Activated naive CD4-positive, alpha-beta T cell treated with anti-CD3 and anti-CD28 coated beads, Interleukin-2, amount 50 U/mL, for 16 hours (primary cell): ENCODE results near the gene KATNB1.
A peak's percentile ranks its signal among the peaks of the same experiment; 100 is the strongest.
"Not testable (repeated sequence)": the region's sequence is repeated elsewhere in the genome, so short reads cannot be mapped to it uniquely, and the experiment has no call there.

Experiments
- DNase-seq: peaks from one replicate; pipeline ENCODE4 v3.0.0-alpha.2; 2020

The KATNB1 gene

DNA sequence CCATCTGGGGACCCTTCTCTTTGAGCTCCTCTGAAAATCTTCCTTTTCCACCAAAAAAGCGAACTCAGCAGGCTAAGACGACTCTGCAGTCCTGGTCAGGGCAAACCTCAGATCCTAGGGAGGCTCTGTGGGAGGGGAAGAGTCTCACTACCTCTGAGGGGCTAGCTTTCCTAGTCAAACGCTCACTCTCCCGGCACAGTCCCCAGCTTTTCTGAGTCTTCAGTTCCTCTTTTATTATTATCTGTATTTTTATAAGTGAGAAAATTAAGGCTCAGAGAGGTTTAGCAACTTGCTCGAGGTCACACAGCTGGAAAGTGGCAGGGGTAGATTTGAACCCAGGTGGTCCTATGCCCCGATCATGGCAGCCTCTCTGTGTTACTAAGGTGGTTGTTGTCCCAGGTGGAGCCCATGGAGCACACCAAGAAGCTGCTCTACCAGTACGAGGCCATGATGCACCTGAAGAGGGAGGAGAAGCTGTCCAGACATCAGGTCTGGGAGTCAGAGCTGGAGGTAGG lies 9.1 kb upstream of the KATNB1 start:
- DNase-seq, result no peak

DNA sequence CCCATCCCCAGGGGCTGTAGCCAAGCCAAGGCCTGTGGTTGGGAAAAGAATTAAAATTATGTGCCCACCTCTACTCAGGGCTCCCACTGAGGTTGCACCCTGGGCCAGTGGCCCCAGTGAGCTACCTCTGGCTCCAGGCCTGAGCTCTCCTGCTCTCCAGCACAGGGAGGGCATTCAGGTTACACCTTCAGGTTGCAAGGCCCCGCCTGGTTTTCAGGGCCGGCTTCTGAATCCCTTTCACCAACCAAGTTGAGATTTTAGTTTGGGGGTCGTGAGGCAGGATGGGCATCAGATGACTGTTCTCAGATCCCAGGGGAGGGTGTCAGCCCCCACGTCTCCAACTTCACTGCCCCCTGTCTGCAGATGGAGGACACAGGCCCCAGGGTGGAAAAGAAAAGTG lies 8.0 kb upstream of the KATNB1 start:
- DNase-seq, result no peak

DNA sequence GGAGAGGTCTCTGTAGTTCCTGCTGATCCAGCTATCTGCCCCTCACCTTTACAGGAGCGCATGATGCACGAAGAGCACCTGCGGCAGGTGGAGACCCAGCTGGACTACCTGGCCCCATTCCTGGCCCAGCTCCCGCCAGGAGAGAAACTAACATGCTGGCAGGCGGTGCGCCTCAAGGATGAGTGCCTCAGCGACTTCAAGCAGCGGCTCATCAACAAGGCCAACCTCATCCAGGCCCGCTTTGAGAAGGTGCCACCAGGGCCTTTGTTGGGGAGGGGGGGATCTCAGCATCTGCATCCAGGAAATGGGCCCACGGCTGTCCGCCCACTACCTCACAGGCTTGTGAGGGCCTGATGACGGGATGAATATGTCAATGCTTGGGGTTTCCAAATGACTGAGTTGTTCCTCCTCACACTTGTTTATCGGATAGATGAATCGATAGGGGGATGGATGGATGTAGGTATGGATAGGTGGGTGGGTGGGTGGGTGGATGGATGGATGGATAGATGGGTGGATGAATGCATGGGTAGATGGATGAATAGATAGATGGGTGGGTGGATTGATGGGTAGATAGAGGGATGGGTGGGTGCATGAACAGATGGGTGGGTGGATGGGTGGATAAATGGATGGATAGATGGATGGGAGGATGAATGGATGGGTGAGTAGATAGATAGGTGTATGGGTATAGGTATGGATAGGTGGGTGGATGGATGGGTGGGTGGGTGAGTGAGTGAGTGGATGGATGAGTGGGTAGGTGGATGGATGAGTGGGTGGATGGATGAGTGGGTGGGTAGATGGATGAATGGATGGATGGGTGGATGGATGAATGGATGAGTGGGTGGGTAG lies 7.0 kb upstream of the KATNB1 start:
- no peak for DNase-seq

DNA sequence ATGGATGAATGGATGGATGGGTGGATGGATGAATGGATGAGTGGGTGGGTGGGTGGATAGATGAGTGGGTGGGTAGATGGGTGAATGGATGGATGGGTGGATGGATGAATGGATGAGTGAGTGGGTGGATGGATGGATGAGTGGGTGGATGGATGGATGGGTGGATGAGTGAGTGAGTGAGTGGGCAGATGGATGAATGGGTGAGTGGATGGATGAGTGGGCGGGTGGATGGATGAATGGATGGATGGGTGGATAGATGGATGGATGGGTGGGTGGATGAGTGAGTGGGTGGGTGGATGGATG lies 6.4 kb upstream of the KATNB1 start:
- no peak for DNase-seq

DNA sequence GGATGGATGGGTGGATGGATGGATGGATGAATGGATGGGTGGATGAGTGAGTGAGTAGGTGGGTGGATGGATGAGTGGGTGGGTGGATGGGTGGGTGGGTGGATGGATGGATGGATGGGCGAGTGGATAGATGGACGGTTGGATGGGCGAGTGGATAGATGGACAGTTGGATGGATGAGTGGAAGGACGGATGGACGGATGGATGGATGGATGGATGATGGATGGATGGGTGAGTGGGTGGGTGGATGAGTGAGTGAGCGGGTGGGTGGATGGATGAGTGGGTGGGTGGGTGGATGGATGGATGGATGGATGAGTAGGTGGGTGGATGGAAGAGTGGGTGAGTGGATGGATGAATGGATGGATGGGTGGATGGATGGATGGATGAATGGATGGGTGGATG lies 5.7 kb upstream of the KATNB1 start:
- DNase-seq, result not testable (repeated sequence)

DNA sequence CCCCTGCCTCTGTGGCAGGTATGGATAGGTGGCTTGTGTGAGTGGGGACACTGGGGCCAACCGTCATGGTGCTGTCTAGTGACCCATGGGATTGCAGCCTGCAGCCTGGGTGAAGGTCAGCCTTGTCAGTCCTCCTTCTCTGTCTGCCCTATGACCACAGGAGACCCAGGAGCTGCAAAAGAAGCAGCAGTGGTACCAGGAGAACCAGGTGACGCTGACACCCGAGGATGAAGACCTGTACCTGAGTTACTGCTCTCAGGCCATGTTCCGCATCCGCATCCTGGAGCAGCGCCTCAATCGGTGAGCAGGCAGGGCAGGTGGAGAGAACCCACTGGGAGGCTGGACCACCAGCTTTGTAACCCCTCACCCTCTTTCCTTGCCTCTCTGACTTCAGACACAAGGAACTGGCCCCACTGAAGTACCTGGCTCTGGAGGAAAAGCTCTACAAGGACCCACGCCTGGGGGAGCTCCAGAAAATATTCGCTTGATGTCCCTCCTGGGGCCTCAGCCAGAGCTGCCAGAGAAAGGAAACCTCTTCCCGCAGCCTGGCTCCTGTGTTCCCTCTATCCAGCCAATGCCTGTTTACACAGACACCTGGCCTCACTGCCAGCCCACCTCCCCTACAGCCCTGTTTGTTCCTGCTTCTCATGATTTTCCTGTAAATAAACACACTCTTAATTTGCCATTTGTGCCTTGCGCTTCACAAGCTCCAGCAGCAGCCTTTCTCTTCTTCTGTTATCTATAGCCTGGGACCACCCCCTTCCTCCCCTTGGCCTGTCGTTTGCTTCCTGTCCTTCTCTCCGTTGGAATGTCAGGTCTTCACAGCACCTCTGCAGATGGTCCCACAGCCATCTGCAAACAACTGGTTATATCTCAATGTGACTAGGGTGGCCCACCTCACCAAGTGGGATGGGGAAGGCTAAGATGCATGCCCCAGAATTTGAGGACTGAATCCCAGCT lies 4.5 kb upstream of the KATNB1 start:
- no peak for DNase-seq

DNA sequence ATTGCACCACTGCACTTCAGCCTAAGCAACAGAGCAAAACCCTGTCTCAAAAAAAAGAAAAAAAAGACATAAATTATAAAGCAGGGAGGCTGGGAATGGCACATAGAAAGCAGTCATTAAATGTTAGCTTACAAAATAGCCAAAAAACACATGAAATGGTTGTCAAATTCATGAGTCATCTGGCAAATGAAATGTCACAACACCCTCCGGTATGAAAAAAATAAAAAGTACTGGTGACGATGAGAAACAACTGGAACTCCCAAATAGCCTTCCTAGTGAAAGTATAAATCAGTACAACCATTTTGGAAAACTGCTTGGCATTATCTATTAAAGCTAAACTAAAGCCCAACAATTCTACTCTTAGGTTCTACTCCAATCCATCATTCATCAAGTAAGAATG lies 3.5 kb upstream of the KATNB1 start:
- DNase-seq, result no peak

DNA sequence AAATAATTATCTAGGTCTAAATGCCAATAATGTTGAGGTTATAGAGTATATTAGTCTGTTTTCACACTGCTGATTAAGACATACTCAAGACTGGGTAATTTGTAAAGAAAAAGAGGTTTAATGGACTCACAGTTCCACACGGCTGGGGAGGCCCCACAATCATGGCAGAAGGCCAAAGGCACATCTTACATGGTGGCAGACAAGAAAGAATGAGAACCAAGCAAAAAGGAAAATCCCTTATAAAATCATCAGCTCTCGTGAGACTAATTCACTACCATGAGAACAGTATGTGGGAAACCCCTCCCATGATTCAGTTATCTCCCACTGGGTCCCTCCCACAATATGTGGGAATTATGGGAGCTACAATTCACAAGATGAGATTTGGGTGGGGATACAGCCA lies 2.9 kb upstream of the KATNB1 start:
- DNase-seq, result no peak

DNA sequence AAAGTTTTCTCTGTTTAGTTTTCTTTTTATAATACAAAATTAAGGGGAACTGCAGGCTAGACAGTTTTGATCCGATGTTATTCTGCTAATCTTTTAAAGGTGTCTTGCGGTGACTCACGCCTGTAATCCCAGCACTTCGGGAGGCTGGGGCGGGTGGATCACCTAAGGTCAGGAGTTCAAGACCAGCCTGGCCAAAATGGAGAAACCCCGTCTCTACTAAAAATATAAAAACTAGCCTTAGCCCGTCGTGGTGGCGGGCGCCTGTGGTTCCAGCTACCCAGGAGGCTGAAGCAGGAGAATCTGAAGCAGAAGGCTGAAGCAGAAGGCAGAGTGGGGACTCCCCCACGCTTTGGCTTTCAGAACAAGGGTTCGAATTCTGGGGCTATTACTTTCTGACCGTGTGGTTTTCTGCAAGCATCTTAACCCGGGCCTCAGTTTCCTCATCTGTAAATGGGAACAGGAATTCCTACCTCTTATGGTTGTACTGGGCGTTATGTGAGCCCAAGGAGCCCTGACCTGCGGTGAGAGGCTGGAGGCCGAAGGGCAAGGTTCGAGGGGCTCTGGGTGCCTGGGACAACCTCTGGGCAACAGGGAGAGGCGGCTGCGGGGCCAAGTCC lies 1.2 kb upstream of the KATNB1 start:
- DNase-seq, result no peak

DNA sequence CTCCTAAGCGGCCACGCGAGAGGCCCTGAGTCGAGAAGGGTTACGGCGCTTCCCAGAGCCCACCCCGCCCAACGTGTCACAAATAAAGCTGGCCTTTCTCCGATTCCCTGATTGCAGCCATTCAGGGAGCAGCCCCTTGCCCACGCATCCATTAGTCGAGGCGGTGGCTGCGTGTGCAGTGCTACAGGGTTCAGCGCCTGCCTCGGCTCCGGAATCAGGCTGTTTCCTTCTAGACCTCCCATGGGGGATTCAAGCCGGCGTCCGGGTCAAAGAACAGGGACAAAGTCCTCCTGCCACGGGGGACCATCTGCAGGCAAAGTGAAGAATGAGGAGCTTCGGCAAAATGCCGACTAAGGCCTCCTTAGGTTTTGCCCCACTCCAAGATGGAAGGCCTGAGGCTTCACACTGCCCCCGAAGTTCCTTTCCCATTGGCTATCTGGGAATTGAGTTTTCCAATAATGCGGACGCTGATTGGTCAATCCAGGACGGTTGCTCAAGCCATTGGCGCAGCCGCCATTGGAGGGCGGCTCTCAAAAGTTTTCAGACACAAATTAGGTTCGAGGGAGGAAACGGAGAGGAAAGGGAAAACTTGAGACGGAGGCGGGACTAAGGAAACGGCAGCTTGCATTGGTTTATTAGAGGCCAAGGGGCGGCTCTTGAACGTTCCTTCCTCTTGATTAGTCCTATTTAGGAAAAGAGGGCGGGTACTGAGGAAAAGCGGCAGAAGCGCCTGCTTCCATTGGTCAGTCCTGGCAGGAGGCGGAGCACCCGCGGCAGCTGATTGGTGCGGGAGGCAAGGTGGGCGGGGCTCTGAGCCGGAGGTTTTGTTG lies 430 bp upstream of the KATNB1 start:
- peak; percentile 99 for DNase-seq

DNA sequence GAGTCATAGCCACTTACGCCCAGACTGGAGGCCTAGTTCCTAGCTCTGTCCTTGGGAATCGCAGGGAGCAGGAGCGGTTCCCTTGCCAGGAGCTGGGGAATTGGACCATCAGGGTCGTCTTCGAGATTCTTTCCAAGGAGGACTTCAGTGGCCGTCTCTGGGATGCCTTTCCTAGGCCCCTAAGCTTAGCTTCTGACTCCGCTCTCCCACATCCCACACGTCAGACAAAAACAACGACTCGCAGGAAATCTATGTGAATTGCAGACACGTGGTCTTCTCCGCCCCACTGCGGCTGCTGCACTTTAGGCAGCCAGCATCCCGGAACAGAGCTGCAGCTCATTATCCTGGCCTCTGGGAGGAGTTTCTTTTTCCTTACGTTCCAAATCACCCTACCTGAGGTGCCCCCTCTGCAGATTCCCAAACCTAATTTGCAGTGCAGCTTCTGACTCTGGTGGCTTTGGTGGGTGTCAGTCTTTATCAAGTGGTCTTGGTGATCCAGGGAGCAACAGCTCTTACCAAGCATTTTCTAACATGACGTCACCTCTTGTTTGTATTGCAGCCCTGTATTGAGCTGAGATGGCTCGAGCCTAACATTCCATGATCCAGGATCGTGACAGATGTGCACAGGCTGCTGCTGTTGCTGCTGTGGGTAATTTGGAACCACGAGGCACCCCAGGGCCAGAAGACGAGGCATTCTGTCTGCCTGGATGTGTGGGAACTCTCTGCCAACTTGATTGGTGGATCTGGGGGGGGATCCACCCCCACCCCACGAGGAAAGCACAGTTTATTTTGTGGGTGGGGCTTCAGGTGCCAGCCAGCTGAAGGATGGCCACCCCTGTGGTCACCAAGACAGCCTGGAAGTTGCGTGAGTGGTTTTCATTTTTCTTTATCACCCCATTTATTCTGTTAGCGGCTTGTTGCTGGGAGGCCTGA lies 1.1 kb downstream of the KATNB1 start:
- DNase-seq, result peak; percentile 40

DNA sequence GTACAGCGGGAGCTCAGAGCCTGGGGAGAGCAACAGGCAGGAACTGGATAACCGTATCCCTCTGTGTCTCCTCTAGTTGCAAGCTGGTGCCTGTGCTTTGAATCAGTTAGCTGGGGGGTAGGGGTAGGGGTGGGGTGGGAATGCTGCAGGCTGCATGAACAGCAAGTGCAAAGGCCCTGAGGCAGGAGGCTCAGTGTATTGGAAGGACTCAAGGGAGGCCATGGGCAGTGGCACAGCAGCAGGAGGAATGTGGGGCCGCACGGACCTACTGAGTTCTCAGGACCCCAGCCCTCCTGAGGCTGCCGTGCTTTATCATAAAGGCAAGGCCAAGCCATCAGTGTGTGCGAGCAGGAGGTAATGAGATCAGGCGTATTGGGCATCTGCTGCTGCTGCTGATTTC lies 3.3 kb downstream of the KATNB1 start:
- DNase-seq, result no peak

DNA sequence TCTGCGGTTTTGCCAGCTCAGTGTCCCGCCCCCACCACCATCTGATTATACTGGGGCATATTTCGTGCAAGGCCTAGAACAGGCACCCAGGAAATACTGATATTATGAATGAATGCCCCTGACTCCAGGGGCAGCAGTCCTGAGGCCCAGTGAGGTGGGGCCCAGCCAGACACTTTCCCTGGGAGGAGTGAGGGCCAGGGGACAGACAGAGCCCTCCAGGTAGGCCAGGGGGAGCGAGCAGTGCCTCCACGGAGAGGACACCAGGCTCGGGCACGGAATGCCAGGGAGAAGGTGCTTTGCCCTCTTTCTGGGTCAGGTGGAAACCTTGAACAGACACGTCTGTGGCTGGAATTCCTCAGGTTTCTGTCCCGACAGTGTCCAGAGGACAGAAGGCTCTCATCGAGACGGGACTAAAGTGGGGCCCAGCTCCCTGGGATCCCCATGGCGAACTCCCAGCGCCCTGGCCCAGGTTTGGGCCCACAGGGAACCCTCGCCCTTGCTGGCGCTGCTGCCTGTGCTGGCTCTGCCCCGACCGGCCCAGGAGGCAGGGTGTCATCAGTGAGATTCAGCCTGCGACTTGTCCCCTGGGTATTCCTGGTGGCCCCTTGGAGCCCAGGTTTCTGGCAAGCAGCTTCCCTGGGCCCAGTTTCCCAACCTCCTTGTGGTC lies 4.3 kb downstream of the KATNB1 start:
- no peak for DNase-seq

DNA sequence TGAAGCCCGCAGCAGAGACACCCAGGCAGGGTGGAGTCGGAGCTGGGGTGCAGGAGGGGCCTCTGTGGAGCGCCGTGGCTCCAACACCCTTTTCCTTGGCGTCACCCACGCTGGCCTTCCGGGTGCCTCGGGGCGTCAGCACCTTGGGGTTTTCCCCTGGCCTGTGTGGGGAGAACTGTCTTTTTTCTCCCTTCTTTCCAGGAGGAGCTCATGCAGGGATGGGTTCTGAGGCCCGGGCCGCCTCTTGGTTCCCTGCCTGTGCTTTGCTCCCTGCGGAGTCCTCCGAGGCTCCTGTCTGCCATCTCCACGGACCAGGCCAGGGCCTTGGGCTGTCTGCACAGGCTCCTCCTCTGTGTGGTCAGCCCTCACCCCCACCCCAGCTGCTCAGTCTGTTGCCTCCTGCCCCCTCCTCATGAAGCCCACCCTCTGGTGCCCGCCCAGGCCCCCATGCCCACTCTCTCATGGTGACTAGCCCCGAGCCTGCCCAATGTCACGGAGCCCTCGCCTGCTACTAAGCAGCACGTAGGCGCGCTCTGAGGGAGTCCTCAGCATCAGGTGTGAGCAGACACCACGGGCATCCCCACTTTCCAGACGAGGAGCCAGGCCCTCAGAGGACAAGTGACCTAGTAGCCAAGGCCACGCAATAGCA lies 5.0 kb downstream of the KATNB1 start:
- no peak for DNase-seq

DNA sequence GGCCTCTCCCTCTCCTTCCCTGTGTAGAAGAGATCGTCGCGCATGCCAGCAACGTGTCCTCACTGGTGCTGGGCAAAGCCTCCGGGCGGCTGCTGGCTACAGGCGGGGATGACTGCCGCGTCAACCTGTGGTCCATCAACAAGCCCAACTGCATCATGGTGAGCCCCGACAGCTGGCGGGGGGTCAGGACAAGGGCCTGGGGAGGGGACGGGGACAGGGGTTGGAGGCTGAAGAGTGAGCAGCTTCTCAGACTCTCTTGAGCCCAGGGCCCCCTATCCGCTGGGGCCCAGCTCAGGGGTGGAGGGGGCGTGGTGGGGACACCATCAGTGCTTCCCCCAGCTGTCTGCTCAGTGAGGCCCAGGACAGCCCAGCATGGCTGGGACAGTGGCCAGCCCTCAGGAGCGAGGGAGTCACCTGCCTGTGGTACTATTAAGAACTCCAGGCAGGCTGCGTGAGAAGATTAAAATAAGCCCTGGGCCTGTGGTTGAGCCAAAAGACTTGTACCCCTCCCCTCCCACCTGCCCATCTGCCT lies 6.2 kb downstream of the KATNB1 start:
- DNase-seq, result no peak

DNA sequence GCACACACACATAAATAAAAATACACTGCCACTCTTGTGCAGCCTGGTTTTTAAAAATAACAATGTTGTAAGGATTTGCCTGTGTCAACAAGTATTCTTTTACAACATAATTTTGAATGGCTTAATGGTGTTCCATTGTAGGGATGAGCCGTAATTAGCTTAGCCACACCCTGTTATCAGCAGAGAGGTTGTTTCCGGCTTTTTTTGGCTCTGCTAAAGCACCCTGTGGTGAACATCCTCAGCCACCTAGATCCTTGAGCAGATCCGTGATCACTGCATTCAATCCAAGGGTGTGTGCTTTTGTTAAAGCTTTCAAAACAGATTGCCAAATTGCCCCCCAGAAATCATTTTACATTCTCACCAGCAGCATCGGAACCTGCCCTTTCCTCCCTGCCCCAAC lies 7.0 kb downstream of the KATNB1 start:
- DNase-seq, result no peak

DNA sequence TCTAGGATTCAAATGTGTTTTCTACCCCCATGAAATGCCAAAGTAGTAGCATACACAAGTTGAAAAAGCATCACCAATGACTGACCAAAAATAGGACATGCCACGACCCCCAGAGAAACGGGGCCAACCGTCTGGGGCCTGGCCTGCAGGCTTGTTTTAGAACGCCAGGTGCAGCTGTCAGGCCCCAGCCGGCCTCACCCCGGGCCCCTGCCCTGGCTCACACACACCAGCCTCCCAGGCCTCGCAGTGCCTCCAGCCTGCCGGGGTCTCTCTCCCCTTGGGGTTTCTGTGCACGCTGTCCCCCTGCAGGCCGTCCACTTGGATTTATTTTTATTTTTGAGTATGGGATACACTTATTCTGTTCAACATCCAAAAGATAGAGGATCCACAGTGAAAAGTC lies 7.9 kb downstream of the KATNB1 start:
- DNase-seq, result no peak

DNA sequence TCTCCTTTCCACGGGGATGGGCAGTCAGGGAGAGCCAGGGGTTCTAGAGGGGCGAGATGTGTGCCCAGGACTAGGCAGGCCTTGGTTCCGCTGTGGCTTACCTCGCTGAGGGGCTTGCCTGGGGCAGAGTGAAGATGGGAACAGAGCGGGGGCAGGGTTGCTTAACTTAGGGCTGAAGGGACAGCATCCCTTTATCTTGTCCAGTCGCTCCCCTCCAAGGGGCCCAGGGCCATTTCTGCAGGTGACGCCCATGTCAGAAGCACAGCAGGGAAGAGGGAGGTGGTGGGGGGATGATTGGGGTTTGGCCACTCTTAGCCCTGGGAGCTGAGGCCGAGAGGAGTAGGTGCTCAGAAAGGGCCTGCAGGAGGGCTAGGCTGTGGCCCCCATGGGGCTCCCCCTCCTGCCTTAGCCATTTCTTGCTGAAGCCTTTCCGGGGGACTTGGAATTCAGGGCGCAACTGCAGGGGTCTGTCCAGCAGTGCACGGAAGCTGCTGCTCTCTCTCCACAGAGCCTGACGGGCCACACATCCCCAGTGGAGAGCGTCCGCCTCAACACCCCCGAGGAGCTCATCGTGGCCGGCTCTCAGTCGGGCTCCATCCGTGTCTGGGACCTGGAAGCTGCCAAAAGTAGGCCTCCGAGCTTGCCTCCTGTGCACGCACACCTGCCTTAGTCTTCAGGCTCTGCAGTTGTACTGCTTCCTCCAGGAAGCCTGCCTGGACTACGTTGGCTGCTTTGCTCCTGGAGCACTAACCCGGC lies 8.5 kb downstream of the KATNB1 start:
- DNase-seq, result no peak

DNA sequence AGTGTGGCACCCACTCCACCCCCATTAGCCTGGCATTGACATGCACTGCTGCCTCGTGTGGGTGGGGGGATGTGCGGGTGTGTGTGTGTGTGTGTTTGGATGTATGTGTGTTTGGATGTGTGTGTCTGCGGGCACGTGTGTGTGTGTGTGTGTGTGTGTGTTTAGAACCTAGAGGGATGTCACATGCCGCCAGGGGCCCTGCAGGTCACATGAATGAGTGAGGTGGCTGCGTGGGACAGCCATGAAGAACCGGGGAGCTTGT lies 9.0 kb downstream of the KATNB1 start:
- no peak for DNase-seq

DNA sequence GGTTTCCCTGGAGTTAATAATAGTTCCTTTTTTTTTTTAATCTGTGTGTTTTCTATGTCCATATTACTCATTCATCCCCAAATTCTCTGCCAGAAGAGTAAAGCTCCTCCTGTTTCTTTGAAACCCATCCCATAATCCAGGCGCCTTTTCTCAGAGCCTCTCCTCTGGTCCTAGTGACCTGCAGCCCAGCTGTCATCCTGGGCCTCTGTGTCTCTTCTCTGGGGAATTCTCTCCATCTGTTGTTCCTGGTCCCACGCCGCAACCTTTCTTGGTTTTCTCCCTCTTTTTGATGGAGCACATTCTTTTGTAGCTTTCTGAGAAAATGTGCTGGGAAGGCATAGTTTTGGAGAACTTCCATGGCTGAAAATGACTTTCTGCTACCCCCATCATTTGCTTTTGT lies 10.2 kb downstream of the KATNB1 start:
- DNase-seq, result no peak
